Activated T-cell treated with anti-CD3 and anti-CD28 coated beads, Interleukin-2, amount 50 U/mL, for 72 hours (primary cell): ENCODE measurements around the gene SDF4. TPM values are rescaled to one million over a fixed set of nuclear protein-coding genes. Genes with fewer than 3 reads are reported as not detected.
"Not testable (repeated sequence)": the region's sequence is repeated elsewhere in the genome, so short reads cannot be mapped to it uniquely, and the experiment has no call there.

ENCODE experiments used
- ATAC-seq, 2 donors: fragments of 150-1000 bp; cut with Tn5 transposase; replicated peaks in 1 of 2; 2 replicates each; pipeline ENCODE4 v1.10.0; 2021; ENCODE audit warnings: moderate library complexity in 2 of 2, mild to moderate bottlenecking in 1 of 2
- DNase-seq, 2 donors: peaks; one replicate each; pipeline ENCODE4 v3.0.0; 2021 to 2022; ENCODE audit warnings: mixed read lengths in 1 of 2
- H3K27ac Mint-ChIP-seq: one replicate; pipeline ENCODE4 v1.8.0; 2022; ENCODE audit warnings: mild to moderate bottlenecking, moderate library complexity, mixed read lengths
- H3K27me3 Mint-ChIP-seq: one replicate; pipeline ENCODE4 v1.8.0; 2022; ENCODE audit warnings: low read depth, mixed read lengths
- H3K36me3 Mint-ChIP-seq, 2 donors: one replicate each; pipeline ENCODE4 v1.8.0; 2022; ENCODE audit warnings: mixed read lengths in 2 of 2, mild to moderate bottlenecking in 1 of 2; ENCODE audit not compliant: insufficient read depth in 2 of 2
- H3K4me1 Mint-ChIP-seq: one replicate; pipeline ENCODE4 v1.8.0; 2022; ENCODE audit warnings: low read depth, mixed read lengths
- H3K4me3 Mint-ChIP-seq, 2 donors: one replicate each; pipeline ENCODE4 v1.8.0; 2022; ENCODE audit warnings: mild to moderate bottlenecking in 2 of 2, mixed read lengths in 2 of 2, moderate library complexity in 2 of 2
- H3K9me3 Mint-ChIP-seq, 2 donors: one replicate each; pipeline ENCODE4 v1.8.0; 2022; ENCODE audit warnings: mixed read lengths in 2 of 2
- total RNA-seq, 2 donors: library from RNA; stranded (reverse); gene quantifications; one replicate each; pipeline ENCODE4 v1.2.3, GENCODE V29; 2022

The SDF4 gene
- total RNA-seq, 2 donors from 2014 or later = 188 to 348 TPM

DNA sequence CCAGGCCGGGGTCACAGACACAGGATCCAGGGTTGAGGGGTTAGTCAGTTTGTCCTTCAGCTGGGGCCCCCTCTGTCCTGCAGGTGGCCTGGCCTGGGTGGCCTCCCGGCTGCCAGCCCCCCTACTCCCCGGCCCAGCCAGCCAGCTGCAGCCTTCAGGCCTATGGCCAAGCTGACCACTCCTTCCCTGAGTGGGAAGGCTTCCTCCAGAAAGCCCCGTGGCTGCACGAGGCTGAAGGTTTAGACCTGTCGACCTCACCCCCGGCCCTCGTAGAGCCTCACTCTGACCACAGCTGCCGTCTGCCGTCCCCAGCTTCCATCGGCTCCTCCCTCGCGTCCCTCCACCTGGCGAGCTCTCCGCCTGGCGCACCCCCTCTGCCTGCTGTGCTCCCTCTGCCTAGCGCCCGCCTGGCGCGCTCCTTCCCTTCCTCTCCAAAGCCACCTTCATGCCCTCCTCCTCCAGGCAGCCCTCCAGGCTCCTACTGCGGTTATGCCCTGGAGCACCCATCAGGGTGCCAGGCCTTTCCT, 48.5 kb downstream of the SDF4 start:
- Mint-ChIP-seq H3K9me3 (no peaks in the 10 kb centered on the region), H3K4me1 (no peaks in the 10 kb centered on the region), H3K27ac (no peak overlapping the region), H3K4me3 (no peak overlapping the region), H3K36me3 (no peaks in the 10 kb centered on the region), H3K27me3 (peaks cover 21% of the 10 kb centered on the region)
- no peak for DNase-seq
- ATAC-seq = no peak

DNA sequence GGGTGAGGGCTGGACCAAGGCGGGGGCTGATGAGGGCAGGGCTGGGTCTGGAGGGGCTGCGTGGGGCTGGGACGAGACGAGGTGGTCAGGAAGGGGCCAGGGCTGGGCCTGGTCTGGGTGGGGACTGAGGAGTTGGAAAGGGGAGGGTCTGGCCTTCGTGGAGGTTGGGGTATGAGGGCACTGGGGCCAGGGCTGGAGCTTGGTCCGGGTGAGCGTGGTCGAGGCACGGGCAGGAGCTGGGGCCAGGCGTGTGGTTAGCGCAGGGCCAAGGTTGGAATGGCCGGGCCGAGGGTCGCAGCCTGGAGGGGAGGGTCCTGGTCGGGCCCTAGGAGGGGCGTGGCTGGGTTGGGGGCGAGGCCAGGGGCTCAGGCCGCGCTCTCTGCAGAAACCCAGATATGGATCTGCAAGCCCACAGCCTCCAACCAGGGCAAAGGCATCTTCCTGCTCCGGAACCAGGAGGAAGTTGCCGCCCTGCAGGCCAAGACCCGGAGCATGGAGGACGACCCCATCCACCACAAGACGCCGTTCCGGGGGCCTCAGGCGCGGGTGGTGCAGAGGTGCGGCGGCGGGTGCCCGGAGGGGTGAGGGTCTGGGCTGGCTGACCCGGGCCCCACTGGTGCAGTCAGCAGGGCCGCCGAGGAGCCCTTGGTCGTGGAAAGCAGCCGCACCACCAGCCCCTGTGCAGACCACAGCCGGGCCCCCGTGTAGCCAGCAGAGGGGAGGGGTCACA, 49.1 kb downstream of the SDF4 start:
- no peaks in the 10 kb centered on the region for H3K36me3 Mint-ChIP-seq
- H3K4me1 Mint-ChIP-seq = no peaks in the 10 kb centered on the region
- no peak for ATAC-seq
- no peak overlapping the region for H3K4me3 Mint-ChIP-seq
- H3K27ac Mint-ChIP-seq = no peak overlapping the region
- DNase-seq = no peak
- peaks cover 21% of the 10 kb centered on the region for H3K27me3 Mint-ChIP-seq
- no peaks in the 10 kb centered on the region for H3K9me3 Mint-ChIP-seq

DNA sequence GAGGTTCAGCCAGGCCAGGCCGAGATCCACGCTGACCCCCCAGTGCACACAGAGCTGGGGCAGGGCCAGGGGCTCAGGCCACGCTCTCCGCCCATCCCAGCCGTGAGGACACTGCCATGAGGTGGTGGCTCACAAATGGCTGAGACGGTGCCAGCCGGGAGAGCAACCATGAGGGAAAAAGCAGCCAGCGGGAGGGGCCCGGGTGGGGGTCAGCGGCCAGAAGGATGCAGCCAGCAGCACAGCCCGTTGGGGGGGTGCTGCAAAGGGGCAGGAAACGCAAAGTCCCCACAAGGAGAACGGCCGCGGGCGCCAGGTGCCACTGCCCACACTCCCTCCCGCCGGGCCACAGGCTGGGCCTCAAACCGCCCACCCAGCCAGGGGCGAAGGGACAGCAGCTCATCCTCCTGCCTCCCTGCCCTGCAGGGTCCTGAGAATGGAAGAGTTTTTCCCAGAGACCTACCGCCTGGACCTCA, 49.8 kb downstream of the SDF4 start:
- ATAC-seq = no peak
- H3K27me3 Mint-ChIP-seq = peaks cover 25% of the 10 kb centered on the region
- no peaks in the 10 kb centered on the region for H3K4me1 Mint-ChIP-seq
- no peaks in the 10 kb centered on the region for H3K36me3 Mint-ChIP-seq
- no peak overlapping the region for H3K4me3 Mint-ChIP-seq
- no peak overlapping the region for H3K27ac Mint-ChIP-seq
- H3K9me3 Mint-ChIP-seq = no peaks in the 10 kb centered on the region
- no peak for DNase-seq

DNA sequence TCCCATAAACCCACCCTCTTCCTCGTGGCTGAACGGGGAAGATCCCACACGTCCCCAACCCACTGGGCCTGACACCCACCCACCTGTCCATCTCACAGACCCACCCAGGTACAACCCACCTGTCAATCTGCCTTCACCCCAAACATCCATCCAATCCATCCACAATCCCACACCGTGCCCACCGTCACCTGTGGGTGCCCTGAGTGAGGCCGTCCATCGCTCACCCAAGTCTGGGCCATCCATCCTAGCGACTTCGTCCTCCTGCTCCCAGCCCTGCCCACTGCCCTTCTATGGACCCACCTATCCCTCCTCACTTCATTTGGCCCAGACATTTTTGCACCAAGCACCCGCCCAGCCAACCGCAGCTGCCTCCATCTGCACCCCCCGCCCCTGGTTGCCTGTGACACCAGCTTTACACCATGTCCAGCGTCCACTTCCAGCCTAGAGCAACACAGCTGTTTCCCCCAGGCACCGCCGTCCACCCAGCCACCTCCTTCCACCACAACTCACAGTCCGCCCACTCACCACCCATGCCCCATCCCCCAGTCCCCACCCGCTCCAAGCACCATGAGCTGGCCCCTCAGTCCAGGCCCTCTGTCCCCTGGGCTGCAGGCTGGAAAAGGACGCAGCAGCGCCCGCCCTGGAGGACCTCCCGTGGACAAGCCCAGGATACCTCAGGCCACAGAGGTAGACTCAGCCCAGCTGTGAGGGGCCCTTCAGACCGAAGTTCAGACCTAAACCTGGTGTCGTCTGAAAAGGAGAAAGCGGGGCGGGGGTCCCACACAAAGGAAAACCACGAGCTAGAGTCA, 50.5 kb downstream of the SDF4 start:
- Mint-ChIP-seq H3K9me3 (no peaks in the 10 kb centered on the region), H3K27me3 (peaks cover 30% of the 10 kb centered on the region), H3K4me1 (no peaks in the 10 kb centered on the region), H3K4me3 (no peak overlapping the region), H3K27ac (no peak overlapping the region), H3K36me3 (no peaks in the 10 kb centered on the region)
- no peak for DNase-seq
- no peak for ATAC-seq

DNA sequence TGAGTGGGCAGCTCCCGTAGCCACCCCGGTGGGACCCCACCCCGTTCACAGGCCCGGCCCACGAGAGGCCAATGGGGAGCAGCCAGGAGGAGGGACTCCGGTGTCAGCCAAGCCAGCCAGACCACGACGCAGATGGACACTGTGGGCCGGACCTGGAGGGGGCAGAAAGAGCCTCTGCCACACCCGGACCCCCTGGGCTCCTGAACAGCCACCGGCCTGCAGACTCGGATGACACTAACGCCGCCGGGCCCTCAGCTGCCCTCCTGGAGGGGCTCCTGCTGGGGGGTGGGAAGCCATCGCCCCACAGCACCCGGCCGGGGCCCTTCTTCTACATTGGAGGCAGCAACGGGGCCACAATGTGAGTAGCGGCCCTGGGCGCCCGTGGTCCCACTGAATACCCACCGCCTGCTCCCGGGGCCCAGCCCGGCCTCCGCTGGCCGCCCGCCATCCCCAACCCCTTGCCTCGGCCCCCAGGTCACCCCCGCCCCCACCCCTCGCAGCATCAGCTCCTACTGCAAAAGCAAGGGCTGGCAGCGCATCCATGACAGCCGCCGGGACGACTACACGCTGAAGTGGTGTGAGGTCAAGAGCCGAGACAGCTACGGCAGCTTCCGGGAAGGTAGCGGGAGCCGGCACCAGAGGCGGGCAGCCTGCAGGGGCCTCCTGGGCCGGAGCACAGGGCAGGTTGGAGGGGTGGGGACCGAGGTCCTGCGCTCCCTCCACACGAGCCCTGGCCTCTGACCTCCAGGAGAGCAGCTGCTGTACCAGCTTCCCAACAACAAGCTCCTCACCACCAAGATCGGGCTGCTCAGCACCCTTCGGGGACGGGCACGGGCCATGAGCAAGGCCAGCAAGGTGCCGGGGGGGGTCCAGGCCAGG, 51.6 kb downstream of the SDF4 start:
- Mint-ChIP-seq H3K36me3 (no peaks in the 10 kb centered on the region), H3K4me3 (no peak overlapping the region), H3K9me3 (no peaks in the 10 kb centered on the region), H3K27me3 (peaks cover 30% of the 10 kb centered on the region), H3K4me1 (no peaks in the 10 kb centered on the region), H3K27ac (no peak overlapping the region)
- DNase-seq (no peak), ATAC-seq (no peak)

DNA sequence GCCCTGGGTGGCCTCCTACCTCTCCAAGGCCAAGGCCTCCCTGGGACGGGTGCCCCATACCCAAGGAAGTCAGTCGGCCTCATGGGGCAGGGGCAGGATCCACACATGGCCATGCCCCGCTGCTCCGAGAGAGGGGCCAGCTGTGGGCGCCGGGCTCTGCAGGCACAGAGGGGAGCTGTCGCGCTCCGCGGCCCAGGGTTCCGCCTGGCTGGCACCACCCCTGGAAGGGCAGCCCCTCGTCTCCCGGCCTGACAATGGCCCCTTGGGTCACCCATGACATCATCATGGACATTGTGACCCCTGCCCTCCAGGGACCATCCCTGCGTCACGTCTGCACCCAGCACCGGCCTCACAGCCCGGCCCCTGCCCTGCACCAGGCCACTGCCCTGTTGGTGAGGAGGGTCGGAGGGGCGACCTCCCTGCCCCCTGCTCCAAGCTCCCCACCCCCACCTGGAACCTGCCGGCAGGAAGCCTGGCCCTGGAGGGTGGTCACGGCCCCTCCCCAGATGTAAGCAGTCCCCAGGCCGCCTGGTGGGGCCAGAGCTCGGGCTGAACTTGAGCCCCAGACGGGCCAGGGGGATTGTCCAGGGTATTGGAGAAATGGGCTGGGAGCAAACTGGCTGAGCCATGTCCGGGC, 52.3 kb downstream of the SDF4 start:
- Mint-ChIP-seq H3K9me3 (no peaks in the 10 kb centered on the region), H3K27ac (no peak overlapping the region), H3K4me3 (no peak overlapping the region), H3K4me1 (peaks cover 3% of the 10 kb centered on the region), H3K36me3 (no peaks in the 10 kb centered on the region), H3K27me3 (peaks cover 30% of the 10 kb centered on the region)
- ATAC-seq = no peak
- DNase-seq = no peak

DNA sequence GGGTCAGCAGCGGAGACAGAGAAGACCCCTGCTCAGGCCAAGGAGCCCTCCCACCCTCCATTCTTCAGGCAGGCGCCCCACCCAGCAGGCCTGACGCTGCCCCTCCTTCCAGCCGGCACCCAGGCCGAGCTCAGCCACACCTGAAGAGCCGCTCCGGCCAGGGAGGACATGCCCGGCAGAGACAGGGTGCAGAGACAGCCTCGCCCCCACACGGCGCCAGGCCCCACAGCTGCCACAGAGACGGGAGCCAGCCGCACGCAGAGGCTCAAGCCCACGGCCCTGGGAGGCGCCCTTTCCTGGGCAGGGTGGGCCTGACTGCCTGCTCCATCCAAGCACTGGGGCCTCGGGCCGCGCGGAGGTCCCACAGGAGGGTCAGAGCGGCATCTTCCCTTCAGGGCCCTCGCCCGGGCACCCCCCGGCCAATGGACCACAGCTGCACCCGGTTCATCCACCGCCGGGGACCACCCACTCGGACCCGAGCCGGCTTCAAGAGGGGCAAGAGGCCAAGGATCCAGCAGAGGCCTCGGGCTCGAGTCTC, 52.9 kb downstream of the SDF4 start:
- Mint-ChIP-seq H3K4me1 (peaks cover 4% of the 10 kb centered on the region), H3K27ac (no peak overlapping the region), H3K4me3 (no peak overlapping the region), H3K36me3 (no peaks in the 10 kb centered on the region), H3K27me3 (peaks cover 30% of the 10 kb centered on the region), H3K9me3 (no peaks in the 10 kb centered on the region)
- ATAC-seq (no peak), DNase-seq (no peak)

DNA sequence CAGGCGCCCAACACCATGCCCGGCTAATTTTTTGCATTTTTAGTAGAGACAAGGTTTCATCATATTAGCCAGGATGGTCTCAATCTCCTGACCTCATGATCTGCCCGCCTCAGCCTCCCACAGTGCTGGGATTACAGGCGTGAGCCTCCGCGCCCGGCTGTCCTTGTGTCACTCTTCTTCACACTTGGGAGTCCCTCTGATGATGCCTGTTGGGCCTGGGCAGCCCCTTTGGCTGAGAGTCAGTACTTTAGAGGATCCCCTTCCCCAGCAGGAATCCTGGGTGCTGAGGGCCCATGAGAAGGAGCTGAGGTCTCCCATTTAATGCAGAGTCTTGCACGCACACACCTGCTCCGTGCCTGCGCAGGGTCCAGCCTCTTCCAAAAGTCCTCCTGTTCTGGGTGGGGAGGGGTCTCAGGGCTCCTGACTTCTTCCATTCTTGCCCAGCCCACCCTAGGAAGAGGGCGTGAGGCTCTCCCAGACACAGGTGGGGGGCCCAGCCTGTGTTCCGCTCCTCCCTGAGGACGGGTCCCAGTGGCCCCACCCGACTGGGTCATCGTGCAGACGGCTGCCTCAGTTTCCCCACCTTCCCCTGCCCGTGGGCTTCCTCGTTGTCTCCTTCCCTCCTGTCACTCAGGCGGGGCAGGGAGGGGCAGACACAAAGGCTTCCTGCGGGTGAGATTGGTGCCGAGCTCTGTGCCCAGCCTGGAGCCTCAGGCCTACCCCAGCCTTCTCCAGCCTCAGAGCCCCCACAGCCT, 54.2 kb downstream of the SDF4 start:
- no peaks in the 10 kb centered on the region for H3K36me3 Mint-ChIP-seq
- DNase-seq (no peak), ATAC-seq (no peak)
- H3K4me1 Mint-ChIP-seq = peaks cover 4% of the 10 kb centered on the region
- H3K9me3 Mint-ChIP-seq = no peaks in the 10 kb centered on the region
- H3K27ac Mint-ChIP-seq = no peak overlapping the region
- H3K27me3 Mint-ChIP-seq = peaks cover 24% of the 10 kb centered on the region
- H3K4me3 Mint-ChIP-seq = no peak overlapping the region

DNA sequence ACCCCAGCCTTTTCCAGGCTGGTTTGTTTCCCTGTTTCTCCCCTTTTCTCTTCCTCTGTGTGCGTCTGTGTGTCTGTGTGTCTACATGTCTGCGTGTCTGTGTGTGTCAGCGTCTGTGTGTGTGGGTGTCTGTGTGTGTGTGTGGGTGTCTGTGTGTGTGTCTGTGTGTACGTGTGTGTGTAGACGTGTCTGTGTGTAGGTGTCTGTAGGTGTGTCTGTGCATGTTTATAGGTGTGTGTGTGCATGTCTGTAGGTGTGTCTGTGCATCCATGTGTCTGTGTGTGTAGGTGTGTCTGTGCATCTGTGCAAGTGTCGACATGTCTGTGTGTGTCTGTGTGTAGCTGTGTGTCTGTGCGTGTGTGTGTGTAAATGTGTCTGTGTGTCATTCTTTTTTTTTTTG, 54.9 kb downstream of the SDF4 start:
- H3K4me1 Mint-ChIP-seq = peaks cover 10% of the 10 kb centered on the region
- no peak for ATAC-seq
- no peak overlapping the region for H3K27ac Mint-ChIP-seq
- no peaks in the 10 kb centered on the region for H3K9me3 Mint-ChIP-seq
- peaks cover 17% of the 10 kb centered on the region for H3K27me3 Mint-ChIP-seq
- no peak overlapping the region for H3K4me3 Mint-ChIP-seq
- no peak for DNase-seq
- no peaks in the 10 kb centered on the region for H3K36me3 Mint-ChIP-seq

DNA sequence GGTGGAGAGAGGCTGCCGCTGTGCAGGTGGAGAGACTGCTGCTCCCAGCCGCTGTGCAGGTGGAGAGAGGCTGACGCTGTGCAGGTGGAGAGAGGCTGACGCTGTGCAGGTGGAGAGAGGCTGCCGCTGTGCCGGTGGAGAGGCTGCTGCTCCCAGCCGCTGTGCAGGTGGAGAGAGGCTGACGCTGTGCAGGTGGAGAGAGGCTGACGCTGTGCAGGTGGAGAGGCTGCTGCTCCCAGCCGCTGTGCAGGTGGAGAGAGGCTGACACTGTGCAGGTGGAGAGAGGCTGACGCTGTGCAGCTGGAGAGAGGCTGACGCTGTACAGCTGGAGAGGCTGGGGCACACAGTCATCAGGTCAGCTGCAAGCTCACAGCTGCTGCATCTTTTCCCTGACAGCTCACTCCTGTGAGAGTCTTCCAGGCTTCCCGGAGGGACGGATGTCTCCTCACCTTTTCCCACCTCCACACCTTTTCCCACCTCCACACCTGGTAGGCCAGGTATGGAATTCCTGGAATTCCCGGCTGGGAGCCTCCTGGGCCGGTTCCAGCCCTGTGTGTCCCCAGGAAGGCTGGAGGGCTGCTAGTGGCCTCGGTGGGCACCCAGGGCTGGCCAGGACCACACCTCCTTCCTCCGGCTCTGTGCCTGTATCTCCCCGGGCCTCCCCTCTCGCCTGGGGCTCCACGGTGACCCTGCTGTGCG, 55.6 kb downstream of the SDF4 start:
- H3K36me3 Mint-ChIP-seq, H3K9me3 Mint-ChIP-seq, H3K27ac Mint-ChIP-seq, H3K4me3 Mint-ChIP-seq, DNase-seq, ATAC-seq: not testable (repeated sequence)
- peaks cover 11% of the 10 kb centered on the region for H3K4me1 Mint-ChIP-seq
- peaks cover 10% of the 10 kb centered on the region for H3K27me3 Mint-ChIP-seq

DNA sequence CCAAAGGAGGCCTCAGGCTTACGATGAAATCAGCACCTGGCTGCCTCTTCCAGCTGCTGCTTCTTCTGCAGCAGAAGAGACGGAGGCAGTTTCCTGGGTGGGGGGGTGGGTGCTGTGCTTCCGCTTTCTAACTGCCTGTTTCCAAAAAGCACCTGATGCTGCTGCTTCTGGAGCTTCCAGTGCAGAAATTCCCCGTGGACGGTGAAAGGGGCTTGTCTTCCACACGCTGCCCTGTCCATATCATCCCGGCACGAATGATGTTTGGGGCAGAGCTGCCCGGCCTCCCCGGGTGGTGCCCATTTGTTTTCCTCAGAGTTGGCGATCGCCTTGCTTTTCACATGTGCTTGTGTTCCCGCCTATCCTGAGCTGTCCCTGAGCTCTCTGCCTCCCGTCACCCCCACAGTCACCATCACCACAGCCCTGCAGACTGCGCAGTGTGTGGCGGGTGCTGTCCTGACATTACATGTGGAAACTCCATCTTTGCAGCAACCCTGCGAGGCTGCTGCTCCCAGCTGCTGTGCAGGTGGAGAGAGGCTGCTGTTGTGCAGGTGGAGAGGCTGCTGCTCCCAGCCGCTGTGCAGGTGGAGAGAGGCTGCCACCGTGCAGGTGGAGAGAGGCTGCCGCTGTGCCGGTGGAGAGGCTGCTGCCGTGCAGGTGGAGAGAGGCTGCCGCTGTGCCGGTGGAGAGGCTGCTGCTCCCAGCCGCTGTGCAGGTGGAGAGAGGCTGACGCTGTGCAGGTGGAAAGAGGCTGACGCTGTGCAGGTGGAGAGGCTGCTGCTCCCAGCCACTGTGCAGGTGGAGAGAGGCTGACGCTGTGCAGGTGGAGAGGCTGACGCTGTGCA, 56.4 kb downstream of the SDF4 start:
- no peaks in the 10 kb centered on the region for H3K36me3 Mint-ChIP-seq
- ATAC-seq (no peak), DNase-seq (no peak)
- H3K27me3 Mint-ChIP-seq = peaks cover 8% of the 10 kb centered on the region
- peaks cover 11% of the 10 kb centered on the region for H3K4me1 Mint-ChIP-seq
- no peaks in the 10 kb centered on the region for H3K9me3 Mint-ChIP-seq
- H3K27ac Mint-ChIP-seq = no peak overlapping the region
- no peak overlapping the region for H3K4me3 Mint-ChIP-seq
